Skeletal muscle tissue (tissue), 4 donors: ENCODE data around the gene FOXF1. TPM values are rescaled to one million over a fixed set of nuclear protein-coding genes. Genes with fewer than 3 reads are reported as not detected.

ENCODE experiments used
- H3K27ac ChIP-seq: one replicate; pipeline ENCODE4 v1.7.0; 2013; ENCODE audit warnings: mild to moderate bottlenecking, low read depth, low read length, inconsistent platforms
- H3K27me3 ChIP-seq, 3 donors: one replicate each; pipeline ENCODE4 v1.7.0; 2013; ENCODE audit warnings: low read length in 3 of 3; ENCODE audit not compliant: control insufficient read depth in 3 of 3, insufficient read depth in 3 of 3
- H3K36me3 ChIP-seq, 3 donors: one replicate each; pipeline ENCODE4 v1.7.0; 2013; ENCODE audit warnings: low read length in 3 of 3; ENCODE audit not compliant: control insufficient read depth in 3 of 3, insufficient read depth in 3 of 3
- H3K4me1 ChIP-seq, 3 donors: one replicate each; pipeline ENCODE4 v1.7.0; 2013; ENCODE audit warnings: low read length in 3 of 3, mild to moderate bottlenecking in 3 of 3; ENCODE audit not compliant: control insufficient read depth in 3 of 3, insufficient read depth in 3 of 3
- H3K4me3 ChIP-seq, 3 donors: one replicate each; pipeline ENCODE4 v1.7.0; 2013; ENCODE audit warnings: low read length in 3 of 3
- H3K9ac ChIP-seq, 3 donors: one replicate each; pipeline ENCODE4 v1.7.0; 2013; ENCODE audit warnings: low read length in 3 of 3, mild to moderate bottlenecking in 3 of 3, moderate library complexity in 2 of 3, low read depth in 1 of 3
- H3K9me3 ChIP-seq, 3 donors: one replicate each; pipeline ENCODE4 v1.7.0; 2013; ENCODE audit warnings: low read length in 3 of 3; ENCODE audit not compliant: control insufficient read depth in 3 of 3
- total RNA-seq: library from RNA; depleted of rRNA; stranded (reverse); fragments of >200 nt; gene quantifications from one replicate; pipeline ENCODE4 v1.2.3, GENCODE V29; 2014
- donor health status: Osteomylitis.

FOXF1 gene
- total RNA-seq, 1 donor from 2014 or later = not detected

DNA sequence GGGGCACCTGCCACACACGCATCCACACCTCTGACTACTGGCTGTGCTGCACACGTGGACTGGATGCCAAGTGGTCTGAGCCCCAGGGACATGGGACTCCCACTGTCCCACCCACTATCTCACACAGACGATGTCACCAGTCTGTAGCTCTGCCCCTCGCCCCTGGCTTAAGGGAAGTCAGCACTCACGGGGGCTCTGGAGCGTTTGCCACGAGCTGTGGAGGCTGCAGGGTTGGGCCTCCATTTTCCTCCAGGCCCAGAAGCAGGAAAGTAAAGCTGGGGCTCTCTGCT is 22.1 kb downstream of the FOXF1 start:
- H3K4me1 ChIP-seq = peaks cover 0 to 4% (median 0%) of the 10 kb centered on the region in 3 donors
- H3K9ac ChIP-seq = no peak overlapping the region
- no peaks in the 10 kb centered on the region for H3K27me3 ChIP-seq
- H3K9me3 ChIP-seq = no peaks in the 10 kb centered on the region
- peaks cover 16 to 22% (median 19%) of the 10 kb centered on the region in 3 donors for H3K36me3 ChIP-seq
- no peak overlapping the region for H3K4me3 ChIP-seq
- H3K27ac ChIP-seq = no peak overlapping the region

DNA sequence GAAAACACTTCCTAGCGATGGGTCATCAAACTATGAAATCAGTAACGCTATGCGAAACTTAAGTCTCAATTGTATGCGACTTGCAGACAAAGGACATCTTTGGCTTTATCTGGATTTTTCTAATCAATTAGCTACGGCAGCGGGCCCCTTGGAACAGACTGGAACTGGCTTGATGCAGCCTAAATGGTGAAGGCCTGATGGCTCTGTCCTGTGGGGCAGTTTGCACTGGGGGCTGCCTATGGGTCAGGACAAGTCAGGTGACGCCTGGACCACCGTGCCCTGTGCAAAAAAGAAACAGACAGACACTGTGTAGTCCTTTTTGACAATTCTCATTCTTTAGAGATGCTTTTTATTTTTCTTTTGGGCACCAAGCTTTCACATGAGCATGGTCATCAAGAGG is 22.7 kb downstream of the FOXF1 start:
- H3K9ac ChIP-seq = no peak overlapping the region
- peaks cover 0 to 4% (median 0%) of the 10 kb centered on the region in 3 donors for H3K4me1 ChIP-seq
- no peak overlapping the region for H3K27ac ChIP-seq
- H3K27me3 ChIP-seq = no peaks in the 10 kb centered on the region
- peaks cover 22 to 28% (median 24%) of the 10 kb centered on the region in 3 donors for H3K36me3 ChIP-seq
- no peak overlapping the region for H3K4me3 ChIP-seq
- no peaks in the 10 kb centered on the region for H3K9me3 ChIP-seq

DNA sequence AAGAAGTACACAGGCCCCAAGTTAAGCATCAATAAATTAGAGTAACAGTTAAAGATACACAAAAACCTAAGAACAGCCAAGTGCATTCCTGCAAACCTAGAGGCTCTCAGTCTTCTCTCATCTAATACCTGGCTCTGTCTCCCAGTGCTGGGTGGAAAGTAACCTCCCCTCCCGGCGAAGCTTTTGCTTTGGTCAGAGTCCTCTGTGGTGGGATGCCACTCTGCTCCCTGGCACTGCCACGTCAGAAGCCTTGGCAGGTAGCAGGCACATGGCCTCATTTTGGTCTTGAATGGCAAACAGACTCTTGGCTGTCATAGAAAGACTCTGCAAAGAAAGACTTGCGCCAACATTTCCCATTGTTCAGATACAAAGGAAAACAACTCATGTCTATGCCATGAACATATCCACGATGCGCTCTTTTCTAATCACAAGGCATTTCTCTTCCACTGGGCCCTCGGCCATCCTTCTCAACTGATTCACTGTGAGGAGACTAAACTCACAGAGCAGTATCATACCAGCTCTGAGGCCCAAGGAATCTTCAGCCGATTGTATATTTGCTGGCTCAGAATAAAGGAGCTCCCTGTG is 23.5 kb downstream of the FOXF1 start:
- no peaks in the 10 kb centered on the region for H3K27me3 ChIP-seq
- H3K4me1 ChIP-seq = no peaks in the 10 kb centered on the region
- H3K27ac ChIP-seq = no peak overlapping the region
- no peak overlapping the region for H3K4me3 ChIP-seq
- no peak overlapping the region for H3K9ac ChIP-seq
- H3K9me3 ChIP-seq = no peaks in the 10 kb centered on the region
- peaks cover 30 to 36% (median 31%) of the 10 kb centered on the region in 3 donors for H3K36me3 ChIP-seq

DNA sequence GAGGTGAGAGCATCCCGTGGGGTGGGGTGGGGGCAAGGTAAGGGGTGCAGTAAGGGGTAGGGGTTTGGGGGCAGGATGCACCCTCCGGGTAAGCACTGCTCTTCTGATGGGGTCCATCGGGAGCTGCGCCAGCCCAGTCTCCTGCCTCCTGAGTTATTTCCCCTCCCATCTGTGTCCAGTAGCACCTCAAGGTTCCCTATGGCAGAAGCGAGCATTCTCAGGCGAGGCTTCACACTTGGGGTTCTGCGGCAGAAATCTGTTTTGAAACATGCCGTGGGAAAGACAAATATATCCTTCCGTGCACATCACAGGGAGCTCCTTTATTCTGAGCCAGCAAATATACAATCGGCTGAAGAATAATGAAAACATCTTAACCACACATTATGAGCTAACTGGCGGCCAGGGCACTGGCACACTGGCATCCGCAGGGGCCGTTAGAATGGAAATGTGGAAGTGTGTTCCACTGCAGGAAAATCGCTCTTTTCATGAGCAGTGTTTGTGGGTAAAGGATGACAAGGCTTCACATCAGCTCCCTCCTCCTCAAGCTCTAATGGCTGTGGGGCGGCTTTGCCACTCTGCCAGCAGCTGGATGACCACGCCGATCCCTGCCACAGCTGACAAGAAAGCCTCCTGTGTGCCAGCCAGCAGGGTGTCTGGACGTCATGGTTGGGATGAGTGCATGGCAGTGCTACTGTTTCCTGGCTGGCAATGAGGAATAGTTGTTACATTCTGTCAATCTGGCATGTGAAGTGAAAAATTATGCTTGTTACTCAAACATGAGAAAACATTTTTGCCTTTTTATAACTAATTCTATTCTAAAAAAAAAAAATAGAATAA is 24.7 kb downstream of the FOXF1 start:
- H3K27me3 ChIP-seq = no peaks in the 10 kb centered on the region
- no peaks in the 10 kb centered on the region for H3K4me1 ChIP-seq
- no peak overlapping the region for H3K27ac ChIP-seq
- no peak overlapping the region for H3K4me3 ChIP-seq
- H3K9me3 ChIP-seq = no peaks in the 10 kb centered on the region
- peaks cover 37 to 45% (median 41%) of the 10 kb centered on the region in 3 donors for H3K36me3 ChIP-seq
- no peak overlapping the region for H3K9ac ChIP-seq

DNA sequence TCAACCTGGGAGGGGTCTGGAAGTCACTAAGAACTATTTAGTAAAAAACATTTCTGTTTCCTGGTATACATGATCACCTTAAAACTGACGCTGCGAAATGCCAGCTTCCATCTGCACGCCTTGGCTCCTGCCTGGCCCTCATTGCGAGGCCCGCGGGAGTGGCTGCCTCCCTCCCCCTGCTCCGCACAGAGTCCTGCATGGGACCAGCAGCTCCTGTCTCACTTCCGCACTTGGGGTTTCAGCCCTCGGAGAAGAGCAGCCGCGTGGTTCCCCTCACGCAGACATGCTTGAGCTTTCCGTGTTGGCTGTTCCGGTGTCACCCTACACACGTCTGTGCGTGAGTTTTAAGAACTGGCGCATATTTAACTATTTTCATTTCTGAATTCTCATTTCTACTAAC is 26.3 kb downstream of the FOXF1 start:
- H3K36me3 ChIP-seq = peaks cover 51 to 58% (median 56%) of the 10 kb centered on the region in 3 donors
- H3K9ac ChIP-seq = no peak overlapping the region
- H3K4me3 ChIP-seq = no peak overlapping the region
- no peaks in the 10 kb centered on the region for H3K27me3 ChIP-seq
- no peak overlapping the region for H3K27ac ChIP-seq
- no peaks in the 10 kb centered on the region for H3K9me3 ChIP-seq
- H3K4me1 ChIP-seq = no peaks in the 10 kb centered on the region

DNA sequence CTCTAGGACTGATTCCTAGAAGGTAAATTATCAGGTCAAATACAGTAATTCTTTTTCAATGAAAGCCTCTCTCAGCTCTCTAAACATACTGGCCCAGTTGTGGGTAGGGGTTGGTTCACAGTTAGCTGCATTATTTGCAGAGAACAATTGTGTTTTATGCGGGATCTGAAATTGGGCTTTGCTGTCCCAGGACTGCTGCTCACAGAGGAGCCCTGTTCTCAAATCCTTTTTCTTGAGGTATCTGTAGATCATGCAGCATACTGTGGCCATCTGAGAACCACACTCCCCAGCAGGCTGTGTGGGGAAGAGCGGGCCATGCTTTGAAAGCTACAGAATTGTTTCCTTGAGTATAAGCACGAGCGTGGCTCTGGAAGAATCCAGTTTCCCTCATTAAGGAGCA is 27.2 kb downstream of the FOXF1 start:
- Histone ChIP-seq H3K9ac (no peak overlapping the region), H3K36me3 (peaks cover 56 to 63% (median 61%) of the 10 kb centered on the region in 3 donors)

DNA sequence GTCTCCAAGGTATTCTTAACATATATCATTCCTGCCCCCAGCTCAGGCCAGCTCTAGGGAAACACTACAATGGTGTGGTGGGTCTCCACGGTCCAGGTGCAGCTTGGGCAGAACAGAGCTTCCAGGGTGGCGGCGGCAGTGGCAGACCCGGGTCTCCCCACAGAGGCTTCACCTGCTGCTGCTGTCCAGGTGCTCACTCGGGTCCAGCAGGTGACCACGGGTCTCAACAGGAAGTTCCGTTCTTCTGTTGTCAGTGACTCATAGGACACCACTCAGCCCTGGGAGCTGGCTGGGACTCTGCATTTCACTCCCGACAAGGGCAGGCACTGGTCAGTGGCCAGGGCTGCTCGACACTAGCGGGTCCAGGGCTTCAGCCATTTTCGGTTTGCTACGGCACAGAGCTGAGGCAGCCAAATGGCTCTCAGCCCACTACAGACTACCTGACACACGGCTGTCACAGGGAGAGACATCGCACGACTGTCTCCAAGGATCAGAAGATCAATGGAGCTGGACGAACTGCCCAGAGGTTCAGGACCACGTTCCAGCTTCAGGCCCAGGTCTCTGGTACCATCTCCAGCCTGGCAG is 28.0 kb downstream of the FOXF1 start:
- H3K4me1 ChIP-seq = no peaks in the 10 kb centered on the region
- H3K36me3 ChIP-seq = peaks cover 53 to 67% (median 63%) of the 10 kb centered on the region in 3 donors
- H3K9ac ChIP-seq = no peak overlapping the region
- H3K27ac ChIP-seq = no peak overlapping the region
- no peaks in the 10 kb centered on the region for H3K27me3 ChIP-seq
- H3K4me3 ChIP-seq = no peak overlapping the region
- no peaks in the 10 kb centered on the region for H3K9me3 ChIP-seq

More for the DNA sequence above, 27.2 kb downstream of the FOXF1 start:
- no peaks in the 10 kb centered on the region for H3K9me3 ChIP-seq
- no peak overlapping the region for H3K27ac ChIP-seq
- no peaks in the 10 kb centered on the region for H3K27me3 ChIP-seq
- H3K4me3 ChIP-seq = no peak overlapping the region
- H3K4me1 ChIP-seq = no peaks in the 10 kb centered on the region

DNA sequence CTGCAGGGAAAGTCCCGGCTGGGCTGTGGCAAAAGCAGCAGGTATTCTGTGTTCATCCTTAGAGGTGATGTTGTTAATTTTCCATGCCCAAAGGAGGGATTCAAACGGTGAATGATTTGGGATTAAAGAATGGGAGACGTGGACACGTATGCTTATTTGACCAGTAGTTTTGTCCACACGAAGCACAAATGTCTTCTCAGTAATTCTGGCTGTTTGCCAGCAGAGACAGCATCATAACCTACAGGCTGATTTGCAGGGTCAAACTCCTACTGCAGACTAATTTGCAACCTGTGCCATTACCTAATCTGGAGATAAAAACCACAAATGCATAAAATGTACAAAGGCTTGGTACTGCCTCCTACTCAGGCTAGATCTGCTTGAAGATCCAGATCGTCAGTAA is 30.6 kb downstream of the FOXF1 start:
- no peaks in the 10 kb centered on the region for H3K27me3 ChIP-seq
- H3K27ac ChIP-seq = no peak overlapping the region
- no peak overlapping the region for H3K4me3 ChIP-seq
- H3K9ac ChIP-seq = no peak overlapping the region
- peaks cover 63 to 86% (median 72%) of the 10 kb centered on the region in 3 donors for H3K36me3 ChIP-seq
- H3K9me3 ChIP-seq = no peaks in the 10 kb centered on the region
- no peaks in the 10 kb centered on the region for H3K4me1 ChIP-seq

DNA sequence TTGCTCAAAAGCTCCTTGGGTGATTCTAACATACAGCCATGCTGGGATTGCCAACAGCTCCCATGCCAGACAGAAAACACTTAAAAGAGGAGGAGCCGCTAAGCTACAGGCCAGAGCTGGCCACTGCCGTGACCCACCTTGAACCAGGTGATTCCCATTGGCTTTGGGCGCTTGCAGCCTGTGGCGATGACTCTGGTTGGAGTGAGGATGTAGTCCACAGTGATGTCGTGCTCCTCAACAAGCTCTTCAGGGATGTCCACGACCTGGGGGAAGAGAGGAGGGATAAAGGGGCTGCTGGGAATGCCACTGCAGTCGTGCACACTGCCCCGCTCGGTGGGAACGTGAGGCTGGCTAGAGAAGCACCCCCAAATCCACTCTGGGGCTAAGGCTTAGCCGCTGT is 31.2 kb downstream of the FOXF1 start:
- no peak overlapping the region for H3K27ac ChIP-seq
- no peak overlapping the region for H3K4me3 ChIP-seq
- no peak overlapping the region for H3K9ac ChIP-seq
- peaks cover 60 to 87% (median 70%) of the 10 kb centered on the region in 3 donors for H3K36me3 ChIP-seq
- no peaks in the 10 kb centered on the region for H3K27me3 ChIP-seq
- H3K4me1 ChIP-seq = no peaks in the 10 kb centered on the region
- no peaks in the 10 kb centered on the region for H3K9me3 ChIP-seq
